NCI-H226 (cell line): ENCODE data around the gene SLC25A52.
"Not testable (repeated sequence)": the region's sequence is repeated elsewhere in the genome, so short reads cannot be mapped to it uniquely, and the experiment has no call there.

Source experiments
- DNase-seq: peaks from one replicate; pipeline ENCODE4 v3.0.0-alpha.2; 2015

SLC25A52 gene, protein sequence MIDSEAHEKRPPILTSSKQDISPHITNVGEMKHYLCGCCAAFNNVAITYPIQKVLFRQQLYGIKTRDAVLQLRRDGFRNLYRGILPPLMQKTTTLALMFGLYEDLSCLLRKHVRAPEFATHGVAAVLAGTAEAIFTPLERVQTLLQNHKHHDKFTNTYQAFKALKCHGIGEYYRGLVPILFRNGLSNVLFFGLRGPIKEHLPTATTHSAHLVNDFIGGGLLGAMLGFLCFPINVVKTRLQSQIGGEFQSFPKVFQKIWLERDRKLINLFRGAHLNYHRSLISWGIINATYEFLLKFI

DNA sequence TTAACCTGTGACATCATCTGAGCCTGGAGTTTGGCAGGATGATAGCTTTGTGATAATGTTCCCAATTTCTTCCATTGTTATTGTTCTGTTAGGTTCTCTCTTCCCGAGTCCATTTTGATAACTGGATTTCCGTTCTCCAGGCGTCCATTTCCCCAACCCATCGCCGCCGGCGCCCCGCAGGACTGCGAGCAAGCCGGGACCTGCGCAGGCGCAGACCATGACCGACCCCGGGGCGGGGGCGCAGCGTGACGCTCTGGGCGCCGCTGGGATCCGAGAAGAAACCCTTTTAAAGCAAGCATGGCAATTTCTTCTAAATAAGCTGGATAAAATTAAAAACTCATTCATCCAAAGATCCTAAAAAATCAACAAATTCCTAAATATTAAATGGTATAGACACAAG lies at the start of gene SLC25A52:
SLC25A52 (minus strand) TSS at position 186 of the 400 bp plus-strand sequence. CDS start 219 bp downstream, outside the sequence.
- no peak for DNase-seq

DNA sequence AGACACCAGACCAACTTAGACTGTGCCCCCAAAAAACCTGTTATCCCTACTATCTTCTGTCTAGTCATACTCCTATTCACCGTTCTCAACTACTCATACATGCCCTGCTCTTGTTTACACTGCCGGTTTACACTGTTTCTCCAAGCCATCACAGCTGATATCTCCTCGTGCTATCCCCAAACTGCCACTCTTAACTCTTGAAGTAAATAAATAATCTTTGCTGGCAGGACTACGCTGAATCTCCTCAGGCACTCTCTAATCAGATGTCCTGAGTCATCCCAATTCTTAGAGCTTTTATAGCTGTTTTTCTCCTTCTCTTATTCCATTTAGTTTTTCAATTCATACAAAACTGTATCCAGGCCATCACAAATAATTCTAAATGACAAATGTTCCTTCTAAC lies 48.4 kb upstream of the SLC25A52 start:
- not testable (repeated sequence) for DNase-seq

DNA sequence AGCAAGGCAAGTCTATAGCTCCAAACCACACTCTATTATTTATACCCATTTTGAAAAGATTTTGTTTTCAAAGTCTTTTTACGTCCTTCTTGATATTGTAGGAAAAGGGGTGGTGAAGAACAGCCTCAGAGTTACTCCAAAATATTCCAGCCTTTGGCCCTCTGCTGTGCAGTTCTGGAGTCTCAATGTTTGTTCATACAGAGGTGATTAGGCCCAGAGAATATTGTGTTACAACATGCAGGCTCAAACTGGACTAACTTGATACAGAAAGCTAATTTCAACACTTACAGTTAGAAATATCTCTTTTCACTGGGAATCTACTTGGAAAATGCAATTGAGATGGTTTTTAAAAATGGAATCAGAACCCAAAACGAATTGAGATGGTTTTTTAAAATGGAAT lies 40.4 kb upstream of the SLC25A52 start:
- no peak for DNase-seq

DNA sequence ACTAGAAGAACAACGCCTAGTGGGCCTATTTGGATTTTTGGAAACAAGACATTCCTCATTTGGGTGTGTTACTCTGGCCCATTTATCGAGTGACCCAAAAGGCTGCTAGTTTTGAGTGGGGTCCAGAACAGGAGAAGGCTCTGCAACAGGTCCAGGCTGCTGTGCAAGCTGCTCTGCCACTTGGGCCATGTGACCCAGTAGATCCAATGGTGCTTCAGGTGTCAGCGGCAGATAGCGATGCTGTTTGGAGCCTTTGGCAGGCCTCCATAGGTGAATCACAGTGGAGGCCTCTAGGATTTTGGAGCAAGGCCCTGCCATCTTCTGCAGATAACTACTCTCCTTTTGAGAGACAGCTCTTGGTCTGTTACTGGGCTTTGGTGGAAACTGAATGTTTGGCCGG lies 38.6 kb upstream of the SLC25A52 start:
- DNase-seq, result not testable (repeated sequence)

DNA sequence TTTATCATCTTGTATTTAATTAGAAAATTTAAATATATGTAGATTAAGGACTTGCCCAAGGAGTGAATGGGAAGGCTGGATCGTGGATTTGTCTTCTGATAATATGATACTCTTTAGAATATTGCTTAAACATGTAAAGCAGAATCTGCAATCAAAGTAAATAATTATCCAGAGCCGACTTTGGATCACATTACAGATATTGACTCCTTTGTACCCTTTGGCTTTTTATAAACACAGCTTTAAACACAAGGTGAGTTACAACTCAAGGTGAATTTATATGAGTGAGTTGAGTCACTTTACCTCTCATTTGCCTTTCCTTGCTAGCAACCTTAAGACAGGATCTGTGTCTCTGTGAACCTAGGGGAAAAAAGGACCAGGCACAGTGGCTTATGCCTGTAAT lies 37.7 kb upstream of the SLC25A52 start:
- DNase-seq, result no peak

GRCh38 chr18:31795747-31796146 lies 35.1 kb upstream of the SLC25A52 start:
- no peak for DNase-seq

GRCh38 chr18:31793531-31793930 lies 32.9 kb upstream of the SLC25A52 start:
- DNase-seq, result no peak

- DNase-seq, result no peak
Observed at GRCh38 chr18:31792580-31792911, 31.9 kb upstream of the SLC25A52 start.

DNA sequence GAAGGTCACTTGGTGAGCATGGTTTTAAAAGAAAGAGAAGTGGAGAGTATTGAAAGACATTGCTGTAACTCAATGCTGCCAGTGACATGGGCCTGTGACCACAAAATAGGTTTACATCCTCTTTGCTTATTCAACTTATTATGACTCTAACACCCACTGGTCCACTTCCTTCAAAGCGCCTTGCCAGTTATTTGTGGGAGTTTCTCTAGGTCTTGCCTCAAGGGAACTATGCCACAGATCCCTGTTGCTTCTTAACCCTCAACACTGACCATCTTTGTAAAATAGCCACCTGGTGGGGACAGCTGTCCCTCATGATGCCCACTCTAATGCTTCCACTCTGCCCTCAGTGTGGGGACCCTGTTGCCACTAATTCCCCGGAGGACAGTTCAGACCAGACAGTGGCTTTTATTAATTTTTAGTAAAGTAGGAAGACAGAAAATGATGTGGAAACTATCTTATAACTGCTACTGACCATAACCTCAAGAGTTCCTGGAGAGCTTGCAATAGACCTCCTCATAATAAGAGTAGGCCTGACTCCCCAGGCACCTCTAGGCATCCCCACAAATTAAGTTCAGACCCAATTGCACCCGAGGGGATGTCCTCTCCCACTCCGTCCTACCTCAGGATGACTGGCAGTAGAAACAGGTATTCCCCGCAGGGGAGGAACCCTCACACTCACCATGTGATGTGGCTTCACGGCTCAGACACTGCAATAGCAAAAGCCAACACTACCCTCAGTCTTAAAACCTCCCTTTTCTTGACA lies 31.3 kb upstream of the SLC25A52 start:
- no peak for DNase-seq

GRCh38 chr18:31789409-31789808 lies 28.7 kb upstream of the SLC25A52 start:
- no peak for DNase-seq

DNA sequence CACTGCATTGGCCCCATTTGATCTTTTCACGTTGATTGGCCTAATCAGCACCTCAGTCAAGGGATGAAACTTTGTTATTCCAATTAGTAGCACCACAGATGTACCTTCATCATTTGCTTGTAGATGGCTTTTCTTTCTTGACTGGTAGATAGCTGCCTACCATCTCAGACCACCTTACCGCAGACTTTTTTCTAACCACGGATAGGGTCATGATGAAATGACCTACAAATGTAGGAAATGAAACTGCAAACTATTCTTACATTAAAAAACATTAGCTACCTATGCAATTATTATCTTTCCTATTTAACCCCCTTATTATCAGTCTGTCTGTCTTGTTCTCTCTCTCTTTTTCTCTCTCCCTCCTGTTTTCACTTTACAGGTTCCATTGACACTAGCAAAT lies 22.4 kb upstream of the SLC25A52 start:
- no peak for DNase-seq

DNA sequence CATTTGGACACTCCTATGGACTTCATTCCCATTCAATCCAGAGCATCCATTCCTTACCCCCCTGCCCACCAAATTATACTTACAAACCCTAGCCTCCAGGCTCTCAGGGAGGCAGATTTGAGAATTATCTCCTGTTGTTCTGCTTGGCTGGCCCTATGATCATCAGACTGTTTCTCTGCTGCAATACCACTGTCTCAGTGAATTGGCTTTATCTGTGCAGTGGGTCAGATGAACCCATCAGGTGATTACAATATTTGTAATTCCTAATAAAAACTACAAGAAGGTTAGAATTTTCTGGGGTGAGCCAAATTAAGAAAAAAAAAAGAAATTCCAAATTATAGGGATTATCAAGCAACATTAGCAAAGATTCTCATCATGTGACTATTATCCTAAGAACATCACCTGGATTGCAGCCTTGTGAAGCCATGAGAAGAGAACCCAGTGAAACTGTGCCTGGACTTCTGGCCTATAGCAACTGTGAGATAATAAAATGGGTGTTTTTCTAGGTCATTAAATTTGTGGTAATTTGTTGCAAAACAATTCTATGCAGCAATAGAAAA lies 17.8 kb upstream of the SLC25A52 start:
- DNase-seq, result no peak

- DNase-seq, result no peak
Observed at GRCh38 chr18:31776093-31776492, 15.4 kb upstream of the SLC25A52 start.

- no peak for DNase-seq
Observed at GRCh38 chr18:31774962-31775361, 14.3 kb upstream of the SLC25A52 start.

DNA sequence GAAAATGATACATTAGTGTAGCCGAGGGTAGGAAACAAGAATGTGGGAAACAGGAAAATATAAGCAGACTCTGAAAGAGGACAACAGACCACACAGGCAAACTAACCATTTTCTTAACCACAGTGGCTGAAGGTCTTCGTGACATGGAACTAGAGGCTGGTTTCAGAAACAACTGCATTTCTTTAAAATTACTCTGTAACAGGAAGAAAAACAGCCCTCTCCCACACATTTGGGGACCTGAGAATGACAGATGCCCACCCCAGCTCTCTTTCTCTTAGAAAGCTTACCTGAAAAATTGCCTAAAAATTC lies 13.8 kb upstream of the SLC25A52 start:
- no peak for DNase-seq

DNA sequence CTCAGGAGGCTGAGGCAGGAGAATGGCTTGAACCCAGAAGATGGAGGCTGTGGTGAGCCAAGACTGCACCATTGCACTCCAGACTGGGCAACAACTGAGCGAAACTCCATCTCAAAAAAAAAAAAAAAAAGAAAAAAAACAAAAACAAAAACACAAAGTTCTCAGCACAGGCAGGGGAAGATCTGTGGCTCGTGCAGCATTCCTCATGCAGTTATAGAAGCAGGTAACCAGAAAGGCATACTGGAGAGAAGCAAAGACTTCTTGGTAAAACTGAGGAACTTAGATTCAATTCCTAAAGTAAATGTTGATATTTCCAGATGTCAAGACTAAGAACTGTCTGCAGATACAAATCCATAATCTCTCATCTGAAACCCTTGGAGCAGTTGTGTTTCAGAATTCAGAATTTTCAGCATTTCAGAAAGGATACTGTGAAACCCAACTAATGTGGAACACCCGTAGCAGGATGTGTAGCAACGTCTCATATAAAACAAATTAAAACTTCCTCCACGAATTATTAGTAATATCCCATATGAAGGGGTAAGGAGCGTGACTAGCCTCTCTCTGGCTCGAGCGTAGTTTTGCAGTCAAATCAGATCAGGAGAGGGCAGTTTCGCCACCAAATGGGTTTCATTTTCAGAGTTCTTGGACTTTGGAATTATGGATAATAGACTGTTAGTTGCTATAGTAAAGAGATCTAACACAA lies 13.2 kb upstream of the SLC25A52 start:
- DNase-seq, result no peak

- DNase-seq, result no peak
Observed at GRCh38 chr18:31772699-31773098, 12.0 kb upstream of the SLC25A52 start.

DNA sequence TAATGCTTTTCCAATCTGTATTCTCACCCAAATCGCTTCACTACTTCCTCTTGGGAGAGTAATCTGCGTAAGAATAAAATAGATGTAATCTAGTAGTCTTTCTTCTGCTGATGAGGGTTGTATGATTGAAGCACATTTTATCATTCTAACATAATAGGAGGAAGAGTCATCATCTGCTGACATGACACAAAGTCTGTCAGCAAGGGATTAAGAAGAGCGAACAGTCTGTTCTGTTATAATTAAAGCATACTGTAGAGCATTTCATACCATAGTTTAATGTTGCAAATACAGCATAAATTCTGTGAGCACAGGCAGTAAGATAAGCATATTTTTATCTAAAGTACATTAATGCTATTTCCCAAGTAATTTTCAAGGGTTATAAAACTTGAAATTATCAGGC lies 10.4 kb downstream of the SLC25A52 start:
- DNase-seq, result no peak

- no peak for DNase-seq
Observed at GRCh38 chr18:31746396-31746795, 14.3 kb downstream of the SLC25A52 start.

DNA sequence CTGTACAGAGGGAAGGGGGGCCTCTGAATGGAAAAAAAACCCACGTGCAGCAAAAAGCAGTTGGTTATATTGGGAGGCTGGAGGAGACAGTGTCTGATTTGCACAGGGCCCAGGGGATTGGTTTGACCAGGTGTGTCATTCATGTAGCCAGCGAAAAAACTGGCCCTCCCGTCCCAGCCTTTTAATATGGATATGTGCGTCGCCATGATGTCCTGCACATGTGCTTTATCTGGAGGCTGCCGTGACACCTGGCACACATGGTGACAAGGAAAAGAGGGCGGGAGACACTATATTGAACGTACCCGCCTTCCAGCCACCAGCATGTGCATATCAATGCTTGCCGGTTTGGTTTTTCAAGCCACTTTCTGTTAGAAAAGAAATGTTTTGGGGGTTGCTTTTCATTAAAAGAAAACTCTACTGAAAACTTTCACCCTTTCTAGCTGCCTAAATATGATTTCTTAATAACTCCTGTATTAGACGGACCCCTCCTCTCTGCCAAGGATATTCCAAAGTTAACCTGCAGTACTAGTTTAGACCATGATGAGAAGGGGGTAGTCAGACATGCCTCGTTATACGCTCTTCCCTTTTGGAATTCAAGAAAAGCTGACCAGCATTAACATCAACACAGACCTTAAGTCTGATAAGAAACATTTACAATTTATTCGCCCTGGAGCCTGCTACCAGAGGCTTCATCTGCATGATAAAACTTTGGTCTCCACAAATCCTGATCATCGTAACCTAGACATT lies 16.2 kb downstream of the SLC25A52 start:
- DNase-seq, result no peak

GRCh38 chr18:31743600-31743999 lies 17.1 kb downstream of the SLC25A52 start:
- not testable (repeated sequence) for DNase-seq

DNA sequence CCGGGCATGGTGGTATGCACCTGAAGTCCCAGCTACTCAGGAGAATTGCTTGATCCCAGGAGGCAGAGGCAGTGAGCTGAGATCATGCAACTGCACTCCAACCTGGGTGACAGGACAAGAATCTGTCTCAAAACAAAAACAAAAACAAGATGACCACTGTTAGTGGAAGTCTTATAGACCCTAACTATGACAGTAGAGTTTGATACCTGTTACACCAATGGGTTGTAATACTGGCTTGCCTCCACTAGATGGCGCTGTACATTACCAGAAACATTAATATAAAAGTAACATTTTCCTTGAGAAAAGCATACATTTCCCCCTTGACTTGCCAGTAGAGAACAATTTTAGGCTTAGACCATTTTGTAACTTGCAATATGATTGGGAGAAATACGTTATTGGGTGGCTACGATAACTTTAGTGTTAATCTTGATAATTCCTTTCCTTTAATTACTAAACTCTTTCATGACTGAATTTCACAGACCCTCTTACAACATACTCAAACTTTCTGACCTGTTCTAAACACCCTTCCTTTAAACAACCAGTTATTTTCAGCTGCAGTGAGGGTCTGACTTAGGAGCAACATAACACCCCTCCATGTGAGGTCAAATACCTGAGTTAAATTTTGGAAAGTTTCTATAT lies 19.5 kb downstream of the SLC25A52 start:
- DNase-seq, result no peak

DNA sequence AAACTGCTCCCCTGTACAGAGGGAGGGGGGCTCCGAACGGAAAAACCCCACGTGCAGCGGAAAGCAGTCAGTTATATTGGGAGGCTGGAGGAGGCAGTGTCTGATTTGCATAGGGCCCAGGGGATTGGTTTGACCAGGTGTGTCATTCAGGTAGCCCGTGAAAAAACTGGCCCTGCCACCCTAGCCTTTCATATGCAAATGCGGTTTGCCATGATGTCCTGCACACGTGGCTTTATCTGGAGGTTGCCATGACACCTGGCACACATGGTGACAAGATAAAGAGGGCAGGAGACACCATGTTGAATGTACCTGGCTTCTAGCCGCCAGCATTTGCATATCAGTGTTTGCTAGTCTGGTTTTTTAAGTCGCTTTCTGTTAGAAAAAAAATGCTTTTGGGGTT lies 20.5 kb downstream of the SLC25A52 start:
- DNase-seq, result no peak
